RWPE2 (cell line): Measurements from ENCODE around the gene DVL1.

Experiments
- ATAC-seq: fragments of 200-7000 bp; cut with Tn5 transposase; 3 replicates; pipeline ENCODE4 v1.9.1; 2021; ENCODE audit warnings: low read depth
- DNase-seq: peaks from one replicate; pipeline ENCODE4 v3.0.0-alpha.2; 2020; ENCODE audit warnings: low spot score
- H3K27ac ChIP-seq: fragments of 450-650 bp; 2 replicates; pipeline ENCODE4 v1.5.1; 2017; ENCODE audit warnings: mild to moderate bottlenecking; ENCODE audit not compliant: poor library complexity, severe bottlenecking
- H3K27me3 ChIP-seq: fragments of 250-450 bp; sonication (Bioruptor Pico); 2 replicates; pipeline ENCODE4 v1.5.1; 2021; ENCODE audit warnings: mild to moderate bottlenecking, moderate library complexity; ENCODE audit not compliant: insufficient read depth, poor library complexity, severe bottlenecking
- H3K36me3 ChIP-seq: fragments of 250-450 bp; sonication (Bioruptor Pico); 2 replicates; pipeline ENCODE4 v1.5.1; 2020; ENCODE audit warnings: low read depth, mild to moderate bottlenecking, moderate library complexity
- H3K4me1 ChIP-seq: fragments of 250-450 bp; sonication (Bioruptor Pico); 2 replicates; pipeline ENCODE4 v1.5.1; 2021; ENCODE audit warnings: mild to moderate bottlenecking, moderate library complexity; ENCODE audit not compliant: insufficient read depth, poor library complexity, severe bottlenecking
- H3K4me3 ChIP-seq: fragments of 250-450 bp; sonication (Bioruptor Pico); 2 replicates; pipeline ENCODE4 v1.5.1; 2021; ENCODE audit warnings: mild to moderate bottlenecking, moderate library complexity; ENCODE audit not compliant: severe bottlenecking
- H3K9me3 ChIP-seq: fragments of 250-450 bp; sonication (Bioruptor Pico); 2 replicates; pipeline ENCODE4 v1.5.1; 2021; ENCODE audit warnings: mild to moderate bottlenecking, moderate library complexity; ENCODE audit not compliant: severe bottlenecking
- TF ChIP-seq, protein P1 (sequence below): fragments of 450-650 bp; IDR thresholded peaks from one replicate; pipeline ENCODE4 v1.5.1; 2017; ENCODE audit warnings: mild to moderate bottlenecking, moderate library complexity; ENCODE audit not compliant: poor library complexity, severe bottlenecking

The DVL1 gene

DNA sequence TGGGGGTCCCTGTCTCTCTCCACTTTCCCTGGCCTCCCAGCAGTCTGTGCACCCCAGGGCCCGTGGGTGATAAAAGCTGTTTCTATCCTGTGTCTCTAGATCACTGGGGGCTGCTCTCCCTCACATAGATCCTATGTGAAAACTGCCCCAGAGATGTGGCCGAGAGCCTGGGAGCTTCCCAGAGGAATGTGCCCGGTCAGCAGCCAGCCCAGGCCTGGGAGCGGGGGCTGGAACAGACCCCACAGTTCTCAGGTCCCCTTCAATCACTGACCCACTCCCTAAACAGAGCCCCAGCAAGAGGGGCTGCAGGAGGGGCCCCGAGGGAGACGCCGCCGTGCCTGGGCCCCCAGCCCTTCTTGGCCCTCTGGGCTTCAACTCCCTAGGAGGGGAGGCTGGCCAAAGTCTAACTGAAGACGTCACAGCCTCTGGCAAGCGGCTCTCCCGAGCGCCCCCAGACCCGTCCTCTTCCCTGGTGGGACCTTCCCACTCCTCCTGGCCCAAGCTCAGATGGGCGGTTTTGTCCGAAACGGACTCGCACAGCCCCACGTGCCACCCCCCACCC, 8.7 kb upstream of the DVL1 start:
- H3K4me1 ChIP-seq = peaks cover 17% of the 10 kb centered on the region
- H3K9me3 ChIP-seq = no peaks in the 10 kb centered on the region
- TF ChIP-seq, protein P1, sequence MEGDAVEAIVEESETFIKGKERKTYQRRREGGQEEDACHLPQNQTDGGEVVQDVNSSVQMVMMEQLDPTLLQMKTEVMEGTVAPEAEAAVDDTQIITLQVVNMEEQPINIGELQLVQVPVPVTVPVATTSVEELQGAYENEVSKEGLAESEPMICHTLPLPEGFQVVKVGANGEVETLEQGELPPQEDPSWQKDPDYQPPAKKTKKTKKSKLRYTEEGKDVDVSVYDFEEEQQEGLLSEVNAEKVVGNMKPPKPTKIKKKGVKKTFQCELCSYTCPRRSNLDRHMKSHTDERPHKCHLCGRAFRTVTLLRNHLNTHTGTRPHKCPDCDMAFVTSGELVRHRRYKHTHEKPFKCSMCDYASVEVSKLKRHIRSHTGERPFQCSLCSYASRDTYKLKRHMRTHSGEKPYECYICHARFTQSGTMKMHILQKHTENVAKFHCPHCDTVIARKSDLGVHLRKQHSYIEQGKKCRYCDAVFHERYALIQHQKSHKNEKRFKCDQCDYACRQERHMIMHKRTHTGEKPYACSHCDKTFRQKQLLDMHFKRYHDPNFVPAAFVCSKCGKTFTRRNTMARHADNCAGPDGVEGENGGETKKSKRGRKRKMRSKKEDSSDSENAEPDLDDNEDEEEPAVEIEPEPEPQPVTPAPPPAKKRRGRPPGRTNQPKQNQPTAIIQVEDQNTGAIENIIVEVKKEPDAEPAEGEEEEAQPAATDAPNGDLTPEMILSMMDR = no peak
- H3K27me3 ChIP-seq = no peaks in the 10 kb centered on the region
- H3K27ac ChIP-seq = no peak overlapping the region
- H3K4me3 ChIP-seq = no peak overlapping the region
- no peaks in the 10 kb centered on the region for H3K36me3 ChIP-seq
- ATAC-seq (no peak), DNase-seq (no peak)

DNA sequence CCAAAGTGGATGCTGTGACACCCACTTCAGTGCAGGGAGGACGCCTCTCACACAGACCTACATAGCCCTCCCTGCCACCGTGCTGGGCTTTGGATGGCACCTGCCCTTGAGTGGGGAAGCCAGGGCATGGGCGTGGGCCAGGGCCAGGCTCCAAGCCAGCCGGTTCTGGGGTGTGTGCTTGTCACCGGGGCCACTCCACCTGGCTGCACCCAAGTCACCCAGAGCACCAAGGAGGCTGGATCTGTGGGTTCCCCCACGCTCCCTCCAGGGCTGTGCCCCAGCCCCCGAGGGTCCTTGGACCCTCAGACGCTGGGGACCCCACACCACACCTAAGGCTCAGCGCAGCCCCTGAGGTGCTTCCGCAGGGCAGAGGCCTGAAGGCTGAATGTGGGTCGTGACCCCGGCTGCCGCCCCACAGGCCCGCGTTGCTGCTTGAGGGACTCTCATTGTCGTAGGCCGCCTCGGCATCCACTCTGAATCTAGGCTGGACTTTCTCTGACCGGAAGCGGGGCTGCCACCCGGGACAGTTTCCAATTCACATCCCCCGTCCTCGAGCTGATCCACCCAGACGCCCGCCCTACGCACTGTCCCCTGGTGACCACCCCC, 7.7 kb upstream of the DVL1 start:
- H3K36me3 ChIP-seq = no peaks in the 10 kb centered on the region
- no peaks in the 10 kb centered on the region for H3K27me3 ChIP-seq
- H3K4me1 ChIP-seq = peaks cover 17% of the 10 kb centered on the region
- no peaks in the 10 kb centered on the region for H3K9me3 ChIP-seq
- H3K27ac ChIP-seq = no peak overlapping the region
- H3K4me3 ChIP-seq = no peak overlapping the region
- TF ChIP-seq, protein P1 = no peak
- ATAC-seq (no peak), DNase-seq (peak; percentile 66)

DNA sequence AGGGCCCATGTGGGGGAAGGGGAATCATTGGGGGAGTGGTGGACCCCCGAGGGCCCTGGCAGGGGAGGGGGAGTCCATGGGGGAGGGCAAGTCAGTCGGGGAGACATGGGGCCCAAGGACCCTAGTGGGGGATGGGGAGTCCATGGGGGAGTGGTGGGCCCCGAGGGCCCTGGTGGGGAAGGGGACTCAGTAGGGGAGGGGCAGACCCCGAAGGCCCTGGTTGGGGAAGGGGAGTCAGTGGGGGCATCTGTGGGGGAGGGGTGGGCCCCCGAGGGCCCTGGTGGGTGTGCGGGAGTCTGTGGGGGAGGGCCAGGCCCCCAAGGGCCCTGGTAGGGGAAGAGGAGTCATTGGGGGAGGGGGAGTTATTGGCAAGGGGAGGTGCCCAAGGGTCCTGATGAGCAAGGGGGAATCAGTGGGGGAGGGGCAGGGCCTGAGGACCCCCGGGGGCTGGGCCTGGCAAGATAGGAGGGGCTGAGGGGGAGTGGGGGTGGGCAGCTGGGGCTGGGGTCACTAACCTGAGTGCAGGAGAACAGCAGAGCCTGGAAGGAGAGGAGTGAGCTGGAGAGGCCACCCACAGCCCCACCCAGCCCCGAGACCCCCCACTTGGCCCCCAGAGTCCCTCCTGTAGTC, 7.1 kb upstream of the DVL1 start:
- Histone ChIP-seq H3K27ac (no peak overlapping the region), H3K4me3 (no peak overlapping the region), H3K4me1 (peaks cover 17% of the 10 kb centered on the region)

DNA sequence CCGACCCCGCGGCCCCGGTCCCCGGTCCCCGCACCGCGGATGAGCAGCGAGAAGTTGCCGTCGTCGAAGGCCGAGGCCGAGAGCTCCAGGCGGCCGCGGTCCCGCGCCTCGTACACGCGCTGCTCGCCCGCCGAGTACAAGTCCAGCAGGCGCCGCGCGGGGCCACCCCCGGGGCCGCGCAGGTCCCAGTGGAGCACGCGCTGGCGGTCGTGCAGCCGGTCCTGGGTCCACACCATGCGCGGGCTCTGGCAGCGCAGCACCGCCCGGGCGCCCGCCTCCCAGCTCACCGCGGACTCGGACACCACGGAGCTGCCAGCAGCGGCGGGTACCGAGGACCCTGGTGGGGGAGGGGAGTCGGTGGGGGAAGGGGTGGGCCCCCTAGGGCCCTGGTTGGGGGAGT, 6.2 kb upstream of the DVL1 start:
- H3K9me3 ChIP-seq = no peaks in the 10 kb centered on the region
- H3K4me3 ChIP-seq = no peak overlapping the region
- no peaks in the 10 kb centered on the region for H3K36me3 ChIP-seq
- TF ChIP-seq, protein P1 = no peak
- no peaks in the 10 kb centered on the region for H3K27me3 ChIP-seq
- no peak overlapping the region for H3K27ac ChIP-seq
- DNase-seq (peak; percentile 68), ATAC-seq (peak; percentile 17)
- peaks cover 11% of the 10 kb centered on the region for H3K4me1 ChIP-seq

More for the DNA sequence above, 7.1 kb upstream of the DVL1 start:
- H3K36me3 ChIP-seq = no peaks in the 10 kb centered on the region
- ATAC-seq (no peak), DNase-seq (no peak)
- no peaks in the 10 kb centered on the region for H3K27me3 ChIP-seq
- TF ChIP-seq, protein P1 = no peak
- H3K9me3 ChIP-seq = no peaks in the 10 kb centered on the region
